CD1c-positive myeloid dendritic cell (primary cell): ENCODE data around the gene C20orf96.
A peak's percentile ranks its signal among the peaks of the same experiment; 100 is the strongest.

ENCODE experiments used
- DNase-seq: peaks from one replicate; pipeline ENCODE4 v3.0.0-alpha.2; 2016; ENCODE audit errors: extremely low spot score

C20orf96 gene

DNA sequence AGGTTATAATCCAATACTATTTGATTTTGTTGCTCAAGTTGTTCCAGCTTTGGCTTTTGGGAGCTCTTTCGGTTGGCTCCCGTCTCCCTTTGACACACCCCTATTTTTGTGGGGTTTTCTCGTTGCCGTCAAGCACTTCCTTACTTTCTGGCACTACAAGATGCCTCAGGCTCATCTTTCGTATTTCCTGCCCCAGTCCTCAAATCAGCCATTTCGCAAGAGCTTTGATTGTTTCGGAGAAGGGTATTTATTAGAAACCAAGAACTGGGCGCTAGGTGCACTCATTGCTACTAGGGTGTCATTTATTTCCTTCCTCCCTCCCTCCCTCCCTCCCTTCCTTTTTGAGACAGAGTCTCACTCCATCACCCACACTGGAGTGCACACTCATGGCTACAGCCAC lies 21.5 kb upstream of the C20orf96 start:
- DNase-seq = no peak

DNA sequence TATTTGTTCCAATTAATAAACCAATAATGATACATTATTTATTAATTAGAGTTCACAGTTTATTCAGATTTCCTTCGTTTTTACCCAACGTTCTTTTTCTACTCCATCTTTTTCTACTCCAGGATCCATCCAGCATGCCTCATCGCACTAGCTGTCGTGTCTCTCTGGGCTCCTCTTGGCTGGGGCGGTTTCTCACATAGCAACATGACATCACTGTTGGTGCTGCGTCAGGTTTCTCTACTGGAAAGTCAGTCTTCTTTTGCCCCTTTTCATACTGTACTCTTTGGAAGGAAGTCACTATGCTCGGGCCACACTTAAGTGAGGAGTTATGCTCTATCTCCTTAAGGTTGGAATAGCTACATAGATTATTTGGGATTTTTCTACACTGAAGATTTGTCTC lies 21.1 kb upstream of the C20orf96 start:
- no peak for DNase-seq

DNA sequence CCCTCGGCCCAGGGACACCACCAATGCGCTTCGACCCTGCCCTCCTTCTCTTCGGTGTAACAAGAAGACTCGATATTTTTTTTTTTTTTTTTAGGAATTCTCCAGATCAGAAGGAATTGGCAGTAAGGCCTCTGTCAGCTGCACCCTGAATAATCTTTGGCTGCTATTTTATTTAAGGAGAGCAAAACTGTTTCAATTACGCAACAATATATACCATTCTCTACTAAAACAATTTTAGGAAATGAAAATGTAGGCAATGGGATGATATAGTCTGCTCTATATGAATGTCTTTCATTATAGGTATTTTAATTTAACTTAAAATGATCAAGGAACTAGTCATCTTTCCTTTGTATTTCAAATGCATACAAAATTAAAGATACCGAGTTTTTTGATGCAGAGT lies 20.1 kb upstream of the C20orf96 start:
- no peak for DNase-seq

DNA sequence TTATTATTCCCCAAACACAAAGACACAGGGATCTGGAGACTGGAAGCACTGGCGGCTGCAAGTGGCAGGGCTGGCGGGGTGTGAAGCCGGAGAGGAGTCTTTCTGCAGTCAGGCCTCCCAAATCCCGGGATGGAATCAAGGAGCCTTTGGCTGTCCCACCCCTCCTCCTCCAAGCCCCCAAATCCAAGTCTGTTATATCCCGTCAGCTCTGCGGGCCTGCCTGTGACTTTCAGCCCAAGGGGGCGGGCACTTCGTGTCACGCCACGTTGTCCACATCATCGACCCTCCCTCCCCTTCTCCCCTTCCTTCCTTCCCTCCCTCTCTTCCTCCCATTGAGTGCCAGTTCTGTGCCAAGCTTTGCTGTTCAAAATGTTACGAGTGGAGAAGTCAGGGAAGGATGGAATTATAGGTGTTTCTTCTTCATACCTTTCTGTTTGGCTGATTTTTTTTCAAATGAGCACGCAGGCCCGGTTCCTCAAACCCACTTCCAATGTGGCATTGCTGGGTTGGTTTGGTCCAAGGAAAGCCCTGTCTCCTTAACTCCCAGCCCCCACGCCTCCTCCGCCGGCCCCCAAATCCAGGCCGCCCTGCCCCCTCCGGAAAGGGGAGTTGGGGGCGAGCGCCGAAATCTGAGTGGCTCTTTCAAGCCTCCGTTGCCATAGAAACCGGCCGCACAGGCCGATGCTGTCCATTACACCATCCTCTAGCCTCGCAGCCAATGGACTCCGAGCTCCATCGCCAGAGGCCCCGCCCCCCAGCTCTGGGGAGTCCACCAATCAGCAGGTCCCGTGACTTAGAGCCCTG lies 19.5 kb upstream of the C20orf96 start:
- DNase-seq = peak; percentile 86

DNA sequence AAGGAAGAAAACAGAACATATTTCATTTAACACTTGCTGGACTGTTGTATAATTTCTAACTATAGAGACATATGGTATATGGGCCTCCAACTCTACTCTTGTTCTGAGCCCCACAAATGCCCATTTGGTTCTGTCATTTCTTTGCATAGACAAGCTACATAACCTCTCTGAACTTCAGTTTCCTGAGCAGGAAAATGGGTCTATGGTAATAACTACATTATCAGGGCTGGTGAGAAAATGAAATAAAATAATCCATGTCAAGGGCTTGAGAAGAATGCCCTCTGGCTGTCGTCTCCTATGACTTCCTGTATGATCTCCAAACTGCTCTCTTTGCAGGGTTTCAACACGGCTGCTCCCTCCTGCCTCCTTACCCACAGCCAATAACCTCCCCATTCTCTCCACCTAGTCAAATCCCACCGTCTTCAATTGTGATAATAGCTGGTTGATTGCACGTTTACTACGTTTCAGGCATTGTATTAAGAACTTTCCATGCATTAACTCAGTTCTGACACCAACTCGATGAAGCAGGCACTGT lies 18.8 kb upstream of the C20orf96 start:
- no peak for DNase-seq

DNA sequence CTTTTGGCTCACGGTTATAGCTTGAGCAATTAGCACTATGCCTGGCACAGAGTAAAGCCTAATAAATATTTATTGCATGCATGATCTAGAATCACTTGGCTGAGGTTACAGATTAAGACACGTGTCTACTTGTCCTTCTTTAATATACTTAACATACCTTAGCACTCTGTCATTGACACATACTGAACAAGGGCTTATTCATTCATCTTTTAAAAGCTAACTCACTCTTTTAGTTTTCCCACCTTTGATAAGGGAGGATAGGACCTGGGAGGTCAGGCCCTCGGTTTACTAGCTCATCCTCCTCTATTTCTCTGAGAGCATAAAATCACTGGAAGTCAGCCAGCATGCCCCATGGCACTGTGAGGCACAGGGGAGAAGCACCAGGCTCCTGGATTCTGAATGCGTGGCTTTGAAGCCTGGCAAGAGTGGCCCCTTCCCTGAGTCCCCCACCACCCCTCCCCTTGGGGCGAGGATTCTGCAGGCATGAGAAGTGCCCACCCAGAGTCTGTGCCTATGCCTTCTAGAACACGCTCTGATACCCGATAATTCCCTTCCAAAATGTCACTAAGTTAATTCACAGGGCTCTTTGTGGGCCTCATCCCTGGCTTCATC lies 18.0 kb upstream of the C20orf96 start:
- no peak for DNase-seq

DNA sequence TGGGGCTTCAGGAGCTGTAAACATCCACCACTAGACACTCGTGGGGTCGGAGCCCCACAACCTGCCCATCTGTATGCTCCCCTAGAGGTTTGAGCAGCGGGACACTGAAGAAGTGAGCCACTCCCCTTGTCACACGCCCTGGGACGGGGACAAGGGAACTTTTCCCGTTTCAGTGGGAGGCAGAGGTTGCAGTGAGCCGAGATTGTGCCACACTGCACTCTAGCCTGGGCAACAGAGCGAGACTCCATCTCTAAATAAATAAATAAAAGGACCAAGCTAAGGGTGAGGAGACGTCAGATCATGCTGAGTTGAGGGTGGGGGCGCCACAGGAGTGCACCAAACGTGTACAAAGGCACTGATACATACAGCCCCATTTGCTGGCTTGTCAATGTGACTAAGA lies 15.2 kb upstream of the C20orf96 start:
- DNase-seq = no peak

DNA sequence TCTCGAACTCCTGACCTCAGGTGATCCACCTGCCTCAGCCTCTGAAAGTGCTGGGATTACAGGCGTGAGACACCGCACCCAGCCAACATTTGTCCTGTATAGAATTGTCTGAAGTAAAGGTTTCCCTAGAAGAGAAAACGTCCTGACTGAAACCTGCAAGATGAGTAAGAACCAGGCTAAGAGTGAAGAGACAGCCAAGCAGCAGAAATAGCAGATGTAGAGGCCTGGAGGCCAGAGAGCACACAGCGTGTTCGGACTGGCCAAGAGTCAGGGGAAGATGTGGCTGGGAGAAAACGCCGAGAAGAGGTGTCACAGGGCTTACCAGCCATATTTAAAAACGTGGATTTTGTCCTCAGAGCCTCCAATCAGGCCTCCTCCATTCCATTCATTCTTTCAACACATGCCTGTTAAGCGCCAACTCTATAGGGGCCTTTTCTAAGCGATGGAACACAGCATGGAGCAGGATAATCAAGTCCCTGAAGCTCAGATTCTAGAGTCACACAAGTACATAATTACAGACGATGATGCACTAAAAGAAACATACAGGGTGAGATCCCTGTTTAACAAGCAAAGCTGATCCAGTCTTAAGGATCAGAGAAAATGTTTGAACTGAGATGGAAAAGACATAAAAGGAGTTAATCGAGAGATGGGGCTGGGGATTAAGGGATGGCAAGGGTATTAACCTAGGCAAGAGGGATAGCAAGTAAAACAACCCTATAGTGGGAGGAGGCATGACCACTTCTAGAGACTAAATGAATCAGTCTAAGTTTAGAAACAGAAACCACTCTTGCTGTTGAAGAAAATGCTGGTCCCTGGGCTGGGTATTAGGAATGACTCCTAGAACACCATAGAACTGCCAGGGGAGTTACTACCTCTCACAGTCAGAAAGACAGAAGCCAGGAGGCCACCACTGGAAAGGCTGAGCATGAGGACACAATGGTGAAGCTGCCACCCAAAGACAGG lies 11.6 kb upstream of the C20orf96 start:
- no peak for DNase-seq

DNA sequence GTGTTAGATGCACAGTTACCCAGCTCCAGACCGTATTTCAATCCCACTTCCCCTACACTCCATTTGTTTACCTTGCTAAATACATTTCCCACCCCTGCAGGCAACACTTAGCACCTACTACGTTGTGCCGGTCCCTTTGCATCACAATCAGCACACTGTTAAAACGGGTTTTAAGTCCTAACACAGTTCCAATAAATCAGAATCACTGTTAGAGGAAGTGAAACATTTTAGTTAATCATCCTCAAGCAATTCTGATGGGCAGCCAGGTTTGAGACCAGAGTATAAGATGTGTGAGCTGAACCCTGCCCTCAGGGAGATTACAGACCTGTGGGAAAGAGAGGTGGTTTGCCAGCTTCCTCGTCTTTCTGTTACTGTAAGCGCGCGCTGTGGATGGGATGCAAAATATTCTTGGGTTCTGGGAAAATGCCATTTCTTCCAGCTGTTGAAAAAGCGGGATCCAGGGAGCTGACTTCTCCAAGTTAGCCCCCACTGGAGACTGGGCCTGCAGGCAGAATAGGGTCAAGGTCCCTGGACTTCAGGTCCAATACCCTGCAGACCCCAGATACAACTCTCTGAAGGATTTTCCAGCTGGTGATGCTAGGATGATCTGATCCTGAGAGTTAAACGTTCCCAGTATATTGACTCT lies 9.9 kb upstream of the C20orf96 start:
- DNase-seq = peak; percentile 31

DNA sequence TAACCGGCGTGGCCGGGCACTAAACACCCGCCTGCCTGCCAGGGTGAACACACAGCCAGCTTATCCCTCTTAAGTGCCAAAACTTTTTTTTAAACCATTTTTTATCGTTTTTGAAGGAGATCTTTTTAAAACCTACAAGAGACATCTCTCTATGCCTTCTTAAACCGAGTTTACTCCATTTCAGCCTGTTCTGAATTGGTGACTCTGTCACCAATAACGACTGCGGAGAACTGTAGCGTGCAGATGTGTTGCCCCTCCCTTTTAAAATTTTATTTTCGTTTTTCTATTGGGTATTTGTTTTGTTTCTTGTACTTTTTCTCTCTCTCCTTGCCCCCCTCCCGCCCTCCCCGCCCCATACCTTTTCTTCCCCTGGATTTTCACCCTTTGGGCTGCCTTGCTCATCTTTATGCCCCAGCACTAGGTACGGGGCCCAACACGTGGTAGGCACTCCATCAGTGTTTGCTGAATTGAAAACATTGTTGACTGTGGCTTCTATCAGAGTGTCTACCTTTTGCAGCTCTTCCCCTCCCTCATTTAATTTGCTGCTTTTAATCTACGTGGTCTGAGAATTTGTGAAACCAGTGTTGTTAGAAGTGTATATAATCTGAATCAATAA lies 8.3 kb upstream of the C20orf96 start:
- peak; percentile 8 for DNase-seq

DNA sequence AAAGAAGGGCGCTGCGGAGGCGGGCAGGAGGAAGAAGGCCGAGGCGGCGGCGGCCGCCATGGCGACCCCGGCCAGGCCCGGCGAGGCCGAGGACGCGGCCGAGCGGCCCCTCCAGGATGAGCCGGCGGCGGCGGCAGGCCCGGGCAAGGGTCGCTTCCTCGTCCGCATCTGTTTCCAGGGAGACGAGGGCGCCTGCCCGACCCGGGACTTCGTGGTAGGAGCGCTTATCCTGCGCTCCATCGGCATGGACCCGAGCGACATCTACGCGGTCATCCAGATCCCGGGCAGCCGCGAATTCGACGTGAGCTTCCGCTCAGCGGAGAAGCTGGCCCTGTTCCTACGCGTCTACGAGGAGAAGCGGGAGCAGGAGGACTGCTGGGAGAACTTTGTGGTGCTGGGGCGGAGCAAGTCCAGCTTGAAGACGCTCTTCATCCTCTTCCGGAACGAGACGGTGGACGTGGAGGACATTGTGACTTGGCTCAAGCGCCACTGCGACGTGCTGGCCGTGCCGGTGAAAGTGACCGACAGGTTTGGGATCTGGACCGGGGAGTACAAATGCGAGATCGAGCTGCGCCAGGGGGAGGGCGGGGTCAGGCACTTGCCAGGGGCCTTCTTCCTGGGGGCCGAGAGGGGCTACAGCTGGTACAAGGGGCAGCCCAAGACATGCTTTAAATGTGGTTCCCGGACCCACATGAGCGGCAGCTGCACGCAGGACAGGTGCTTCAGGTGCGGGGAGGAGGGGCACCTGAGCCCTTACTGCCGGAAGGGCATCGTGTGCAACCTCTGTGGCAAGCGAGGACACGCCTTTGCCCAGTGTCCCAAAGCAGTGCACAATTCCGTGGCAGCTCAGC lies 7.6 kb upstream of the C20orf96 start:
- DNase-seq = peak; percentile 84

DNA sequence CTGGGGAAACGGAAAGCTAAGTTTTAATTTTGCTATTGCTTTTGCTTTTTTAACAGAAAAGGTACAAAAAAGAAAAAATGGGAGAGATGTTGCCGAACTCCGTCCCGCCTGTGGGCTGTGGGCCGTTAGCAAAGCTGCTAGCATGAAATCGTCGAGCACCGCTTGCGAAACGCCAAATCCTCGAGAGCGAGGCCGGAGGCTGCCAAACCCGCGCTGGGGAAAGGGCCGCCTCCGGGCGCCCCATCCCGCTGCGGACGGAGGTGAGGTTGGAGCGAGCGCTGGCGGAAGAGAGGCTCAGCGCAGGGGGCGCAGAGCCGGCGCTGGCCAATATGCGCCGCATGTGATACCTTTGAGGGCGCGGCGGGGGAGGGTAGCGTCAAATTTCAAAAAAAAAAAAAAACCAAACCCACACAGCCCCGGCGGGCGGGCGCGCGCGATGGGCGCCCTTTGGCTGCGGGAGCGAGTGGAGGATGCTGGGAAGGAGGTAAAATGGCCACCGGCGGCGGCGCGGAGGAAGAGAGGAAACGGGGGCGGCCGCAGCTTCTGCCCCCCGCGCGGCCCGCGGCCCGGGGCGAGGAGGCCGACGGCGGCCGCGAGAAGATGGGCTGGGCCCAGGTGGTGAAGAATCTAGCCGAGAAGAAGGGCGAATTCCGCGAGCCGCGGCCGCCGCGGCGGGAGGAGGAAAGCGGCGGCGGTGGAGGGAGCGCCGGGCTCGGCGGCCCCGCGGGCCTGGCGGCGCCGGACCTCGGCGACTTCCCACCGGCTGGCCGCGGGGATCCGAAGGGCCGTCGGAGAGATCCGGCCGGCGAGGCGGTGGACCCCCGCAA lies 6.8 kb upstream of the C20orf96 start, which contains the start of gene ZCCHC3:
ZCCHC3 (plus strand) TSS at position 473 of the 827 bp plus-strand sequence; CDS start at position 490, 17 bp downstream.
- DNase-seq = peak; percentile 90

DNA sequence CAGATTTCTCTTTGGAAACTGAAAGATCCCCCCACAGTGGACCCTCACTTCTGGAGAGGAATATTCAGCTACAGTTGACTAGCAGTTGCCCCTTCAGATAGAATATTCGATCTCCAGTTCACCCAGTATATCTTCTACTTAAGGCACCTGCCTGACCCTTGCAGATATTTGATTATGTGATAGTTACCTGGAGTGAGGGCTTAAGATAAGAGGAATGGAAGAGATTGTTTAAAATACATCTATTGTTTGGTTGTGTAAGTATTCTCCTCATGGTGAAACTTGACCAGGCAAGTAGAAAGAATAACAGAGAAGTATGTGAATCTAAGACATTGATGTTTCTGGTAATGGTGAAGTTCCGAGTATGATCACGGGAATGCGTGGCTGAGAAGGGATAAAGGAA lies 5.3 kb upstream of the C20orf96 start:
- DNase-seq = no peak

DNA sequence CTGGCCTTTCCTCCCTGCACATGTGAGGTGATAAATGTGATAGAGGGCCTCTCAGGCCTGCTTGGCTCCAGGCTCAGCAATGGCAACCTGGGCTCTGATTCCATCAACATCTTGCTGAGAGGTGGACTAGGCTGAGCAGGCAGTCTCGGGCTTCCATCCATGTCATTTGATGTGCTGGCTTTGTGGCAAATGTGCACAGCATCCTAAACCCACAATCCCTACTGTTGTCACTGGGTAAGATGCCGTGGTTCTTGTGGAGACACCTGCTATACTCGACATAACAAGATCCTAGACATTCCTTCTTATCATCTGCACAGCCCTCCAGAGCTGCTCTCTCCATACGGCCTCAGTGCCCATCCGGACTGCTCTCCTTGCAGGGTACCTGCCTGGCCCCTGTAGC lies 4.1 kb upstream of the C20orf96 start:
- DNase-seq = no peak

DNA sequence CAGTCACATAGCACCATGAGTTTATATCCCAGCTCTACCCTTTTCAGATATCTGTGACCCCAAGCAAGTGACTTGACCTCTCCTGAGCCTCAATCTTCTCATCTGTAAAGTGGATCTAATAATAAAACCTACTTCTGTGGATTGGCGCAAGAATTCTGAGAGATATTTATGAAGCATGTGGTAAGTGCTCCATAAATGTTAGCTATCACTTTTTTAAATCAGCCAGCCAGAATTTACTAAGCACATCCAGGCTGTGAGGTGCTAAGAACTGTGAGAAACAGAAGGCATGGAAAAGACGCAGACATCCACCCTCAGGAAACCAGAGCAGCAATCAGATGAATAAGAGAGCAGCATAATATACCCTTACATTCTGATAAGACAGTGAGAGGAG lies 862 bp downstream of the C20orf96 start:
- no peak for DNase-seq

DNA sequence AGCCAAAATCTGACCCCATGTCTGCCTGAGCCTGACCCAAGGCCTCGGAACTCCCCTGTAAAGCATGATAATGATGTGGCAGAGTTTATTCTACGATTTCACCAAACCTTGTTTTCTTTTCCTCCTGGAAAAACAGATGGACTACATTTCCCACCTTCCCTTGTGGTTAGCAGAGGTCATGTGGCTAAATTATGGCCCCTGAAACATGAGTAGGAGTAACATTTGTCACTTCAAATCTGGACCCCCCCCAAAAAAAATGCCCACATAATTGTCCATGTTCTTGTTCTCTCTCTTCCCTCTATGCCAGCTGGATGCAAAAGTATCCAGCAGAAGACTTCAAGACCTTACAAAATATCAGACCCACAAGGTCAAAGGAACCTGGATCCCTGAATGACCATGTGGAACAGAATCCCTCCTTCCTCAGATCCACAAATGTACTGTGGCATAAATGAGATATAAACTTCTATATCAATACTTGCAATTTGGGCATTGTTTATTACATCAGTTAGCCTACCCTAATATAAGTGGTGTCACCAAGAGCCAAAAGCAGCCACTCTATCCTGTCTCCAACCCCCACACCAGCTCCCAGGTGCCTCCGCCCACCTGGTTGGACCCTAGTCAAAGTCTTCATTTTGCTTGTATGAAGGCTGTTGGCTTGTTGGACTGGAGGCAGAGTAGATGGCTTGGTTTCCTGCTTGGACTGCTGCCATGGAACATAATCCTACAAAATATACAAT lies 1.4 kb downstream of the C20orf96 start:
- no peak for DNase-seq

DNA sequence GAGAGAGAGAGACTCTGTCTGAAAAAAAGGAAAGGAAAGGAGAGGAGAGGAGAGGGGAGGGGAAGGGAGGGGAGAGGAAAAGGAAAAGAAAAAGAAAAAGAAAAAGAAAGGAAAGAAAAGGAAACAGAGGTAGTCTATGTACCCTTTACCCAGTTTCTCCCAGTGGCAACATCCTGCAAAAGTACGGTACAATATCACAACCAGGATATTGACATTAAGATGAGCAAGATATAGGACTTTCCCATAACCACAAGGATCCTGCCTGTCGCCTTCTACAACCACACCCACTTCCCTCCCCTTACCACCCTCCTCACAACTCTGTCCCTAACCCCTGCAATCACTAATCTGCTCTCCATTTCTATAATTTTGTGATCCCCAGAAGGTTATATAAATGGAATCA lies 4.0 kb downstream of the C20orf96 start:
- DNase-seq = no peak

DNA sequence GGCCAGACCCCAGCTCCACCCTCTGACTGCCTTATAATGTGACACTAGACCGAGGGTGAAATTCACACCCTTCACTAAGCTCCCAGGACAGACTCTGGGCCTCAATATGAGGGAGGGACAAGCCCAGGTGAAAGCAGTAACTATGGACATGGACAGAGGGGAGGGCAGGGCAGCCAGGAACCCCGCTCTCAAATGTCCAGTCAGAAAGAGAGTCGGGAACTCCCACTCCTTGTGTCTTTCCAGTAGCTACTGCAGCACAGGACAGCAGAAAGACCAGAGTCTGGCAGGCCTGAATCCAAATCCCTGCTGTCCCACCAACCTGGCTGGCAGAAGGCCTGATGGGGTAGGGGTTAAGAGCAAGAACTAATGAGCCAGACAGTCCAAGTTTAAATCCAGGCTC lies 6.4 kb downstream of the C20orf96 start:
- DNase-seq = no peak
